ENCODE data around the gene NBR1.

DNA sequence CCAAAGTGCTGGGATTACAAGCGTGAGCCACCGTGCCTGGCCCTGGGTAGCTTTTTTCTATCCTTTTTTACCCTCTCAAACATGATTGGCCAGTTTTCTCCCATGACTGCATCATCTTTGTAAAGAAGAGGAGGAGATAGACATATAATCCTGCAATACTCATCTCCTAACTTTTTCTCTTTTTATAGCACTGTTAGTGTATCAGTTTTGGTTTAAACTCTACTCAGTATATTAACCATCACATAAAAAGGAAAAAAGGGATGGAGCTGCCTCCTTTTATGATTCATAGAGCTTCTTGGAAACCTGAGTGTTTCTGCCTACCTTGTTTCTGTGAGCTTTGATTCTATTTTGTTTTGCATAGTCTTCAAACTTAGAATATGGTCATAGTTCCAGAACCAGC, 28.6 kb downstream of the NBR1 start:
- TF ChIP-seq, protein P1, sequence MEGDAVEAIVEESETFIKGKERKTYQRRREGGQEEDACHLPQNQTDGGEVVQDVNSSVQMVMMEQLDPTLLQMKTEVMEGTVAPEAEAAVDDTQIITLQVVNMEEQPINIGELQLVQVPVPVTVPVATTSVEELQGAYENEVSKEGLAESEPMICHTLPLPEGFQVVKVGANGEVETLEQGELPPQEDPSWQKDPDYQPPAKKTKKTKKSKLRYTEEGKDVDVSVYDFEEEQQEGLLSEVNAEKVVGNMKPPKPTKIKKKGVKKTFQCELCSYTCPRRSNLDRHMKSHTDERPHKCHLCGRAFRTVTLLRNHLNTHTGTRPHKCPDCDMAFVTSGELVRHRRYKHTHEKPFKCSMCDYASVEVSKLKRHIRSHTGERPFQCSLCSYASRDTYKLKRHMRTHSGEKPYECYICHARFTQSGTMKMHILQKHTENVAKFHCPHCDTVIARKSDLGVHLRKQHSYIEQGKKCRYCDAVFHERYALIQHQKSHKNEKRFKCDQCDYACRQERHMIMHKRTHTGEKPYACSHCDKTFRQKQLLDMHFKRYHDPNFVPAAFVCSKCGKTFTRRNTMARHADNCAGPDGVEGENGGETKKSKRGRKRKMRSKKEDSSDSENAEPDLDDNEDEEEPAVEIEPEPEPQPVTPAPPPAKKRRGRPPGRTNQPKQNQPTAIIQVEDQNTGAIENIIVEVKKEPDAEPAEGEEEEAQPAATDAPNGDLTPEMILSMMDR (IDR thresholded peaks at IDR 0.05; ENCODE audit: low read length), result no peak
- no peak for TF ChIP-seq EZH2 (IDR thresholded peaks at IDR 0.05; ENCODE audit: borderline replicate concordance, low read length)

Measured in OCI-LY1 (cell line).